A172 (cell line): ENCODE data around the gene STKLD1. TPM values are rescaled to one million over a fixed set of nuclear protein-coding genes. Genes with fewer than 3 reads are reported as not detected.
A peak's percentile ranks its signal among the peaks of the same experiment; 100 is the strongest.

Source experiments
- DNase-seq: peaks from one replicate; pipeline ENCODE4 v3.0.0-alpha.2; 2015; ENCODE audit warnings: low spot score
- total RNA-seq: library from RNA; depleted of rRNA; stranded (reverse); fragments of >200 nt; shearing (Covaris generic); gene quantifications from 2 replicates; pipeline ENCODE4 v1.2.3, GENCODE V29; 2014

The STKLD1 gene
- total RNA-seq, 1 experiment from 2014 or later, result 0.91 TPM

GRCh38 chr9:133415170-133415569, 39.0 kb downstream of the STKLD1 start:
- DNase-seq, result no peak

- DNase-seq, result peak; percentile 75
Measured at GRCh38 chr9:133417541-133418461, 41.6 kb downstream of the STKLD1 start, which contains the start of gene REXO4. REXO4 (minus strand) TSS chr9:133418010; CDS start chr9:133417844, 166 bp downstream.

- no peak for DNase-seq
Measured at GRCh38 chr9:133419005-133419404, 42.8 kb downstream of the STKLD1 start.

DNA sequence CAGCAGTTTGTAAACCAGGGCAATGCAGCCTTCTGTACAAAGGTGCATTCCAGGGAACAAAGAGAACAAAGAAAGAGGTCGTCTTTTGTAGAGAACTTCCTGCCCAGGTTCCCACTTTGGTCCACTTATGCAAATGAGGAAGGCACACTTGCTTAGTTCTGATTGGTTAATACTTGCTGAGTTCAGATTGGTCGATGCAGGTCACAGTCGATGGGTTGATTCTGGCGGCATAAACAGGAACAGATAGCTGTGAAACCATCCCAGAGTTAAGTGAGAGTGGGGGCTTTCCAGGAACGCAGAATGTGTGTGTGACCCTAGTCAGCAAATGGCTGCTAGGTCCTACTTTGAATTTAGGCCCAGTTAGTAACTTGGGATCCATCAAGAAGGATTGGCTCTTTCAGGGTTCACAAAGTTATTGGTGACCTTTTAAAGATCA, 44.2 kb downstream of the STKLD1 start:
- no peak for DNase-seq

DNA sequence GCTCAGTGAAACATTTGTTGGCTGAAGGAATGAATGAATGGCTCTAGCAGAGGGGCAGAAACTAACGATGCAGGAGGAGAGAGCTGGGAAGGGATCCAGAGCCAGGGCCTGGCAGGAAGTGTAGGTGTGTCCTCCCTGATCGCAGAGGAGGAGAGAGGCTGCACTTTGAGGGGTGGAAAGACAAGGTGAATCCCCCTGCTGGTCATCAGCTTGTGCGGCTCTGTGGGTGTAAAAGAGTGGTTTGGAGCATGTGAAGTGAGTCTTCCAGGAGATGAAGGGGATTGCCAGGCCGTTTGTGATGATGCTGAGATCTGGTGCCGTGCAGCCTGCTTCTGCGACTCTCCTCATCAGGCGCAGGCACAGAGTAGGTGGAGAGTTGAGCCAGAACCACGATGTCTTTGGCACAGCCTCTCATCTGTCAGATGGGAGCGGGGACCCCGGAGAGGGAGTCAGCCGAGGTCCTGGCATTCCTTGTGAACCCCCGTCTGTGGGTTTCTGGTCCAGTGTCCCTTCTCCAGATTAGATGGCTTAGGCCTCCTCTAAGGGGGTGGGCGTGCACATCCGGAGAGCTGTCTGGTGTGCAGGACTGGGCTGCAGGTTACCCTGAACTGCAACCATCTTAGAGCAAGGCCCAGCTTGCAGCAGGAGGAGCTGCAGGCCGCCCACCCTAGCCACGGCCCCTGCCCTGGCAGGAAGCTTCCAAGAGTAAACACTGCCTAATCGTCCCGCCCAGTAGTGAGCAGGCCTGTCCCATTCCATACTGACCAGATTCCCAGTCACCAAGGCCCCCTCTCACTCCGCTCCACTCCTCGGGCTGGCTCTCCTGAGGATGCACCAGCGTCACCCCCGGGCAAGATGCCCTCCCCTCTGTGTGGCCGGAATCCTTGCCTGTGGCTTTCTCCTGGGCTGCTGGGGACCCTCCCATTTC, 45.7 kb downstream of the STKLD1 start, which contains the start of gene ADAMTS13:
ADAMTS13 (plus strand) TSS at position 753 of the 928 bp plus-strand sequence; CDS start at position 830, 77 bp downstream.
- peak; percentile 40 for DNase-seq

GRCh38 chr9:133423216-133423615, 47.0 kb downstream of the STKLD1 start:
- DNase-seq, result no peak

DNA sequence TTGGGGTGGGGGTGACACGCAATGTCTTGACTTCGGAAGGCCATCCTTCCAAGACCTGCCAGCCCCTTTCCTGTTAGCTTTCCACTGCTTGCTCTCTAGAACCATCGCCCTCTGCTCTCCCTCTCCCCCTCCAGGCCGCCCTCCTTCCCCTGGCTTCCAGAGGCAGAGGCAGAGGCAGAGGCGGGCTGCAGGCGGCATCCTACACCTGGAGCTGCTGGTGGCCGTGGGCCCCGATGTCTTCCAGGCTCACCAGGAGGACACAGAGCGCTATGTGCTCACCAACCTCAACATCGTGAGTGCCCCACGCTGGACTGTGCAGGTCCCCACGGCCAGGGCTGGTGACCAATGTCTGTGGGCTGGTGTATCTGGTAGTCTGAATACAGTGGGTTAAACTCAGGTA, 48.0 kb downstream of the STKLD1 start:
- DNase-seq, result no peak

DNA sequence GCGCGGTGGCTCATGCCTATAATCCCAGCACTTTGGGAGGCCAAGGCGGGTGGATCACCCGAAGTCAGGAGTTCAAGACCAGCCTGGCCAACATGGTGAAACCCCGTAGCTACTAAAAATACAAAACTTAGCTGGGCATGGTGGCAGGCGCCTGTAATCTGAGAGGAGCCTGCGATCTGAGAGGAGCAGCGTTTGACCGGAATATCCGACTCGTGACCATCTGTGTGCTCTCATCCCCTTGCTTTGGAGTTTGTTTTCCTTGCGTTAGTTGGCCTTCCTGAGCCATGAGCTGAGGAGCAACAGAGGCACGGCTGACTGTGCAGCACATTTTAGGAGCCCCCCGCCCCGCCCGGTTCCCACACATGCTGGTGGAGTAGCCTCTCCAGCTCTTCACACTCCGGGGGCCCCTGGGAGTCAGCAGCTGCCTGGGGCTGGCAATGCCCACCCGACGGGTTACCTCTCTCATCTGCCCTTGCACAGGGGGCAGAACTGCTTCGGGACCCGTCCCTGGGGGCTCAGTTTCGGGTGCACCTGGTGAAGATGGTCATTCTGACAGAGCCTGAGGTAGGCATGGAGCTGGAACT, 49.0 kb downstream of the STKLD1 start:
- no peak for DNase-seq

DNA sequence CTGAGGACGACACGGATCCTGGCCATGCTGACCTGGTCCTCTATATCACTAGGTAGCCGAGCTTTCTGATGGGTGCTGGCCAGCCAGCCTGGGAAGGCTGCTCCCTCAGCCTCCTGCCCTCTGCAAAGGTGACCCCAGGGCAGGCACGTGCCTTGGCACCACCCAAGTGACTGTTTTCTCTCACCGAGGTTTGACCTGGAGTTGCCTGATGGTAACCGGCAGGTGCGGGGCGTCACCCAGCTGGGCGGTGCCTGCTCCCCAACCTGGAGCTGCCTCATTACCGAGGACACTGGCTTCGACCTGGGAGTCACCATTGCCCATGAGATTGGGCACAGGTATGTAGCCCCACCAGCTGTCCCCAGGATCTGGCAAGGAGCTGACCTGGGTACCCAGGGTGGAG, 49.8 kb downstream of the STKLD1 start:
- no peak for DNase-seq

DNA sequence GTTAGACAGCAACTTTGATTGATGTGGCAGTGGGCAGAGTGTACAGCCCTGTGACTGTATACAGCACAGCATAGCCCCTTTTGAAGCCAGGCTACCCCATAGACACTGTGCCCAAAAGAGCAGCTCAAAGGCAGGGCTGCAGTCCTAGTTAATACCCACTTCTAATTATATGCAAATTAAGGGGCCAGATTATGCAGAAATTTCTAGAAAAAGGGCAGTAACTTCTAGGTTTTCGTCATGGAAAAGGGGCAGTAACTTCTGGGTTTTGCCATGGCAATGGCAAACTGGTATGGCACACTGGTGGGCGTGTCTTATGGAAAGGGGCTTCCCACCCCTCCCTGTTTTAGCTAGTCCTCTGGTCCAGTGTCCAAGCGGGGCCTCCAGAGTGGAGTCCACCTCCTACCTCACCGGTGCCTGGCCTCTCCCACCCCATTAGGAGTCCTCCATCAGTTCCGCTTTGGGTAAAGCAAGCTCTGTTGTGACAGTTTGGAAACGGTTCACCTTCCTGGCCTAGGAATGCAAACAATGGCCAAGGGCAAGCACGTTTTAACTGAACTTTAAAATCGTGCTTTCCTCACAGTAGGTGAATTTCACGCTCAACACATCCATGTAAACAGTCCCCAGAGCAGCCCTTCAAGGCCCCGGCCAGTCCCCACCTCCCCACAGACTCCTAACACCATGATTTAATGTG, 51.6 kb downstream of the STKLD1 start:
- no peak for DNase-seq

DNA sequence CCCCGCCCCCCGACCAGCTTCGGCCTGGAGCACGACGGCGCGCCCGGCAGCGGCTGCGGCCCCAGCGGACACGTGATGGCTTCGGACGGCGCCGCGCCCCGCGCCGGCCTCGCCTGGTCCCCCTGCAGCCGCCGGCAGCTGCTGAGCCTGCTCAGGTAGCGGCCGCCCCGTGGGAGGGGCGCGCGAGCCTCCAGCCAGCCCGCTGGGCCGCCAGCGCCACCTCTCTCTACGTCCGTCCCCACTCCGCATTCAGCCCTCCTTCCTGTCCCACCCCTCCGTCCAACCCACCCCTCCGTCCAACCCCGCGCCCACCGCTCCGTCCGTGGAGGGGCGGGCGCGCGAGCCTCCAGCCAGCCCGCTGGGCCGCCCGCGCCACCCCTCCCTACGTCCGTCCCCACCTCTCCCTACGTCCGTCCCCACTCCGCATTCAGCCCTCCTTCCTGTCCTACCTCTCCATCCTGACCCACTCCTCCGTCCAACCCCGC, 52.5 kb downstream of the STKLD1 start:
- DNase-seq, result no peak

DNA sequence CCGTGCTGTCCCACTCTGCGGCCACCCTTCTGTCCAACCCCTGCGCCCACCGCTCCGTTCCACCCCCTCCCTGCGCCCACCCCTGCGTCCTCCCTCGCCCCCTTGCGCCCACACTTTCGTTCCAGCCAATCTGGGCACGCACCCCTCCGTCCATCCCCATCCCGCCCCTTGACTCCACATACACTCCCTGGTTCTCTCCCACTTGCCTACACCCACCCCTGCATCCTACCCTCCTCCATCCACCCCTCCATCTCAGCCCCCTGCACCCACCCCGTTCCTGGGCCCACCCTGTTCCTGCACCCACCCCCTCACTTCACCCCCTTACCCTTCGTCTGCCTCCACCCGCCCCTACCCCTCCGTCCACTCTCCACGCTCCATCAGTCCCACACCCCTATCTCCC, 53.0 kb downstream of the STKLD1 start:
- DNase-seq, result no peak

DNA sequence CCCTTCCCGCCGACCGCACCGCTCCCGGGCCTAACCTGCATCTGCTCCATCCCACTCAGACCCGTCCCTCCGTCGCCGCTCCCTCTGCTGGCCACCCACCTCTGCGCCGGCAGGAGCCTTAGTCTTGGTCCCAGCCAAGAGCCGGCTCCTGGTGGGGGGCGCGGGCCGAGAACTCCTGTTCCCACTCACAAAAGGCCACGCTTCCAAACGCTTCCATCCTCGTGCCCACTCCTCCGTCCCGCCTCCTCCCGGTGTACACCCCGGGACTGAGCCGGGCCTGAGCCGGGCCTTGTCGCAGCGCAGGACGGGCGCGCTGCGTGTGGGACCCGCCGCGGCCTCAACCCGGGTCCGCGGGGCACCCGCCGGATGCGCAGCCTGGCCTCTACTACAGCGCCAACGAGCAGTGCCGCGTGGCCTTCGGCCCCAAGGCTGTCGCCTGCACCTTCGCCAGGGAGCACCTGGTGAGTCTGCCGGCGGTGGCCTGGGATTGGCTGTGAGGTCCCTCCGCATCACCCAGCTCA, 53.5 kb downstream of the STKLD1 start:
- DNase-seq, result no peak

GRCh38 chr9:133430244-133430643, 54.1 kb downstream of the STKLD1 start:
- DNase-seq, result no peak

GRCh38 chr9:133433351-133433843, 57.2 kb downstream of the STKLD1 start:
- no peak for DNase-seq

- no peak for DNase-seq
Measured at GRCh38 chr9:133436681-133437080, 60.5 kb downstream of the STKLD1 start.

DNA sequence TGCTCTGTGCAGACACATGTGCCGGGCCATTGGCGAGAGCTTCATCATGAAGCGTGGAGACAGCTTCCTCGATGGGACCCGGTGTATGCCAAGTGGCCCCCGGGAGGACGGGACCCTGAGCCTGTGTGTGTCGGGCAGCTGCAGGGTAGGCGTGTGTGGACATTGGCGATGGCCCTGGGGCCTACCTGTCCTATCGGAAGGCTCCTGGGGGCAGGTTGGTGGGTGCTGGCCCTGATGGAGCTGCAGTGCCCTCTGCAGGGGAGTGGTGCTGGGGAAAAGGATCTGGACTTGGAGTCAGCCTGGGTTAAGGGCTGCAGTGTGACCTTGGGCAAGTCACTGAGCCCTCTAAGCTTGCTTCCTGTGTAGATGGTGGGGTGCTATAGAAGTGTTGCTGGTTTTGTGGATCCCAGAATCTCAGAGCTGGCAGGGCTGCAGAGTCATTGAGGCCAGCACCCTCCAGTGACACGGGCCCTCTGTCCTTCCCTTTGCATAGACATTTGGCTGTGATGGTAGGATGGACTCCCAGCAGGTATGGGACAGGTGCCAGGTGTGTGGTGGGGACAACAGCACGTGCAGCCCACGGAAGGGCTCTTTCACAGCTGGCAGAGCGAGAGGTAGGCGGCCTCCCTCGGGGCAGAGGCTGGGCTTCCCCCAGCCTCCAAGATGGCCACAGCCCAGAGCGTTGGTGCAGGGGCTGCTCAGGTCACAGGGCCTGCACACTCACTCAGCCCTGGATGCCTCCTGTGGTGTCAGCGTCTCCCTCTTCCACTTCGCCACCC, 61.8 kb downstream of the STKLD1 start:
- no peak for DNase-seq

DNA sequence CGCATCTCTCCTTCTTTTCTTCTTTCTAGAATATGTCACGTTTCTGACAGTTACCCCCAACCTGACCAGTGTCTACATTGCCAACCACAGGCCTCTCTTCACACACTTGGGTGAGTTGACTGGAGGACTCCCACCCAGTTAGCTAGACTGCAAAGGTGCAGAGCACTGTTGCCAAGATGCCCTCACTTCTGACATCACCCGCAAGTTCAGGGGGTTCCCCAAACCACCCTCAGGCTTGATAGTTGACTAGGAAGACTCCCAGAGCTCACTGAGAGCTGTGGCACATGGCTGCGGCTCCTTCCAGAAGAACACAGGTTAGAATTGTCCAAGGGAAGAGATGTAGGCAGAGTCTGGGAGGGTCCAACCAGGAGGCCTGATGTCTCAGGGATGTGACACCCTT, 63.2 kb downstream of the STKLD1 start:
- DNase-seq, result no peak

GRCh38 chr9:133440874-133441273, 64.7 kb downstream of the STKLD1 start:
- no peak for DNase-seq

- DNase-seq, result no peak
Measured at GRCh38 chr9:133441571-133441970, 65.4 kb downstream of the STKLD1 start.
